ENCODE measurements around the gene KIAA1958. TPM values are rescaled to one million over a fixed set of nuclear protein-coding genes. Genes with fewer than 3 reads are reported as not detected.

The KIAA1958 gene
- total RNA-seq, 2 experiments from 2014 or later, result 5.6 to 6.8 TPM

DNA sequence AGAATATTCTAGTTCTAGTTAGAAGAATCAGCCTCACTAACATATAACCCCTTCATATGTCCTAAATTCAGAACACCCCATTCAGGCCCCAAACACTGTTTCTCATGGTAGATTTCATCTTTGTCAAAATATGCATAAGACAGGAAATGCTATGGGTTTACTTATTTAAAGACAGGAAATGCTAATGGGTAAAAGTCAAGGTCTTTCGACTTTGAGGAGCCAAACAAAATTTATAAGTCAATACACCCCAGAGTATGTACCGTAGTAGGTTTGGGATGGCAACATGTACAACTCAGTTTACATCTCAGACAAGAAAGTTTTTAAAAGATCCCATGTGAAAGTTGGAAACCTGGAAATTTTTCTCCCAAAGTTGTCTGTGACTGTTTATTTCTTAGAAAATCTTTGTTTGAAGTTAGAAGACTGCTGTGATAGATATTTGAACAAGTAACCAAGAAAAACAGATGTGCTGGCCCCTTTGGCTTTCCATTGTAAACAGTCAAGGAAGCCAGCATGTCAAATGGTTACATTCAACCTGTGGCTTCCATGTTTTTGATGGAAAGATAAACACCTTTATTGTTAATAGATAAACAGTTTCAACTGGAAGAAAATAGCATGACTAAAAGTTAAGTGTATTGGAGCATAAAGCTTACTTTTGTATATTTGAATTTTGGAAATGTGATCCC lies 129.1 kb downstream of the KIAA1958 start:
- no peaks in the 10 kb centered on the region for H3K36me3 ChIP-seq (ENCODE audit: insufficient read depth, low read length)
- Mint-ChIP-seq H3K27ac (no peak overlapping the region), H3K4me3 (no peak overlapping the region), H3K9me3 (no peaks in the 10 kb centered on the region), H3K4me1 (ENCODE audit: low read depth) (no peaks in the 10 kb centered on the region), H3K27me3 (no peaks in the 10 kb centered on the region), H3K36me3 (ENCODE audit: low read depth) (no peaks in the 10 kb centered on the region)
- DNase-seq, result no peak
- POLR2A ChIA-PET, result no interaction called here
- no peak overlapping the region for H3K27ac ChIP-seq (ENCODE audit: low read depth in 1 of 2, low read length in 2 of 2)
- H3K9me3 ChIP-seq (ENCODE audit: control insufficient read depth in 1 of 2, insufficient read depth in 1 of 2, low read length in 2 of 2), result no peaks in the 10 kb centered on the region
- H3K27me3 ChIP-seq (ENCODE audit: control insufficient read depth in 1 of 2, insufficient read depth in 2 of 2, low read length in 2 of 2), result no peaks in the 10 kb centered on the region
- intact Hi-C loops (cut with DNase I, micrococcal nuclease), result no loop called here
- H3K4me1 ChIP-seq (ENCODE audit: insufficient read depth, low read length), result no peaks in the 10 kb centered on the region
- no peak overlapping the region for H3K4me3 ChIP-seq (ENCODE audit: low read length)
- ATAC-seq (ENCODE audit: poor library complexity), result no peak
- TF ChIP-seq, protein P1, sequence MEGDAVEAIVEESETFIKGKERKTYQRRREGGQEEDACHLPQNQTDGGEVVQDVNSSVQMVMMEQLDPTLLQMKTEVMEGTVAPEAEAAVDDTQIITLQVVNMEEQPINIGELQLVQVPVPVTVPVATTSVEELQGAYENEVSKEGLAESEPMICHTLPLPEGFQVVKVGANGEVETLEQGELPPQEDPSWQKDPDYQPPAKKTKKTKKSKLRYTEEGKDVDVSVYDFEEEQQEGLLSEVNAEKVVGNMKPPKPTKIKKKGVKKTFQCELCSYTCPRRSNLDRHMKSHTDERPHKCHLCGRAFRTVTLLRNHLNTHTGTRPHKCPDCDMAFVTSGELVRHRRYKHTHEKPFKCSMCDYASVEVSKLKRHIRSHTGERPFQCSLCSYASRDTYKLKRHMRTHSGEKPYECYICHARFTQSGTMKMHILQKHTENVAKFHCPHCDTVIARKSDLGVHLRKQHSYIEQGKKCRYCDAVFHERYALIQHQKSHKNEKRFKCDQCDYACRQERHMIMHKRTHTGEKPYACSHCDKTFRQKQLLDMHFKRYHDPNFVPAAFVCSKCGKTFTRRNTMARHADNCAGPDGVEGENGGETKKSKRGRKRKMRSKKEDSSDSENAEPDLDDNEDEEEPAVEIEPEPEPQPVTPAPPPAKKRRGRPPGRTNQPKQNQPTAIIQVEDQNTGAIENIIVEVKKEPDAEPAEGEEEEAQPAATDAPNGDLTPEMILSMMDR (IDR thresholded peaks at IDR 0.05), result no peak
- CTCF ChIA-PET, result interaction anchor here (0.6 kb wide), 2 partner anchors 146 to 1104 kb away, joined by 3 read pairs; no protein-coding TSS in a partner anchor

DNA sequence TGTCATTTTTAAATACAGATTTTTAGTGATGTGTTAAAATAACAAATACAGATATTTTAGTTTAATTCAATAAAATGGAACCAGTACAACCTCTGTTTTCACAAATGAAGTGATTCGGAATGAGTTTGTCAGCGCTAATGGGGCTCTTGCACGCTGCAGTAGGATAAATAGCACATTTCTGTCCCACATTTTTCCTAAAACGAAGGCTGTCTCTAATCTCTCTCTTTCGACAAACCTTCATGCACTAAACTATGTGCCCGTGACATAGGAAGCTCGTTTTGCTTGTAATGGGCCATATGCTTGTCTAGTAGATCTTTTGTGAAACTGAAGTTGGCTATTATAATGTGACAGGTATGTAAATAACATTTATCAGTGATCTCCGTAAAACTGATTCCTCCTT lies 130.7 kb downstream of the KIAA1958 start:
- Mint-ChIP-seq H3K4me3 (no peak overlapping the region), H3K9me3 (no peaks in the 10 kb centered on the region), H3K27me3 (no peaks in the 10 kb centered on the region), H3K27ac (no peak overlapping the region), H3K36me3 (ENCODE audit: low read depth) (no peaks in the 10 kb centered on the region), H3K4me1 (ENCODE audit: low read depth) (no peaks in the 10 kb centered on the region)
- no peak for DNase-seq
- ATAC-seq (ENCODE audit: poor library complexity), result no peak
- Histone ChIP-seq H3K9me3 (ENCODE audit: control insufficient read depth in 1 of 2, insufficient read depth in 1 of 2, low read length in 2 of 2) (no peaks in the 10 kb centered on the region), H3K36me3 (ENCODE audit: insufficient read depth, low read length) (no peaks in the 10 kb centered on the region), H3K27me3 (ENCODE audit: control insufficient read depth in 1 of 2, insufficient read depth in 2 of 2, low read length in 2 of 2) (no peaks in the 10 kb centered on the region), H3K27ac (ENCODE audit: low read depth in 1 of 2, low read length in 2 of 2) (no peak overlapping the region), H3K4me1 (ENCODE audit: insufficient read depth, low read length) (no peaks in the 10 kb centered on the region), H3K4me3 (ENCODE audit: low read length) (no peak overlapping the region)
- TF ChIP-seq, protein P1 (IDR thresholded peaks at IDR 0.05), result no peak
- POLR2A ChIA-PET, result interaction anchor here (0.6 kb wide), 1 partner anchor 156 kb away, joined by 5 read pairs; no protein-coding TSS in a partner anchor
- intact Hi-C loops (cut with DNase I, micrococcal nuclease), result no loop called here
- CTCF ChIA-PET, result no interaction called here

- Histone ChIP-seq H3K4me1 (ENCODE audit: insufficient read depth, low read length) (no peaks in the 10 kb centered on the region), H3K4me3 (ENCODE audit: low read length) (no peak overlapping the region), H3K36me3 (ENCODE audit: insufficient read depth, low read length) (no peaks in the 10 kb centered on the region), H3K9me3 (ENCODE audit: control insufficient read depth in 1 of 2, insufficient read depth in 1 of 2, low read length in 2 of 2) (no peaks in the 10 kb centered on the region), H3K27me3 (ENCODE audit: control insufficient read depth in 1 of 2, insufficient read depth in 2 of 2, low read length in 2 of 2) (no peaks in the 10 kb centered on the region), H3K27ac (ENCODE audit: low read depth in 1 of 2, low read length in 2 of 2) (no peak overlapping the region)
- POLR2A ChIA-PET, result no interaction called here
- Mint-ChIP-seq H3K4me1 (ENCODE audit: low read depth) (no peaks in the 10 kb centered on the region), H3K36me3 (ENCODE audit: low read depth) (no peaks in the 10 kb centered on the region), H3K27me3 (no peaks in the 10 kb centered on the region), H3K4me3 (no peak overlapping the region), H3K9me3 (no peaks in the 10 kb centered on the region), H3K27ac (no peak overlapping the region)
- CTCF ChIA-PET, result no interaction called here
- DNase-seq, result no peak
- TF ChIP-seq, protein P1 (IDR thresholded peaks at IDR 0.05), result no peak
- intact Hi-C loops (cut with DNase I, micrococcal nuclease), result no loop called here
- no peak for ATAC-seq (ENCODE audit: poor library complexity)
Observed at GRCh38 chr9:112618385-112619009, 131.9 kb downstream of the KIAA1958 start.

Data from CD4-positive, alpha-beta T cell (primary cell).